Adipose tissue (tissue), 3 donors: ENCODE measurements around the gene DYNLL1. TPM values are rescaled to one million over a fixed set of nuclear protein-coding genes. Genes with fewer than 3 reads are reported as not detected.
"Not testable (repeated sequence)": the region's sequence is repeated elsewhere in the genome, so short reads cannot be mapped to it uniquely, and the experiment has no call there.

ENCODE experiments used
- H3K27ac ChIP-seq: one replicate; pipeline ENCODE4 v1.5.1; 2013; ENCODE audit warnings: low read depth, low read length
- WGBS, 3 donors: extraction: QIAGEN DNeasy Blood & Tissue Kit; methylation state at CpG; one replicate each; pipeline ENCODE4 v1.1.7; 2013; 5-methylcytosine and 5-hydroxymethylcytosine counted together
- polyA plus RNA-seq, 3 donors: library from polyadenylated mRNA; stranded (reverse); fragments of 200-250 nt; gene quantifications; one replicate each; pipeline ENCODE4 v1.2.3, GENCODE V29; 2013
- donor health status: healthy with polysubstance abuse.
- donor health status: Bipolar disorder and iron deficiency.
- donor health status: healthy.

The DYNLL1 gene
- 100 to 1,000 TPM; 137 to 522 (median 243) TPM for polyA plus RNA-seq

DNA sequence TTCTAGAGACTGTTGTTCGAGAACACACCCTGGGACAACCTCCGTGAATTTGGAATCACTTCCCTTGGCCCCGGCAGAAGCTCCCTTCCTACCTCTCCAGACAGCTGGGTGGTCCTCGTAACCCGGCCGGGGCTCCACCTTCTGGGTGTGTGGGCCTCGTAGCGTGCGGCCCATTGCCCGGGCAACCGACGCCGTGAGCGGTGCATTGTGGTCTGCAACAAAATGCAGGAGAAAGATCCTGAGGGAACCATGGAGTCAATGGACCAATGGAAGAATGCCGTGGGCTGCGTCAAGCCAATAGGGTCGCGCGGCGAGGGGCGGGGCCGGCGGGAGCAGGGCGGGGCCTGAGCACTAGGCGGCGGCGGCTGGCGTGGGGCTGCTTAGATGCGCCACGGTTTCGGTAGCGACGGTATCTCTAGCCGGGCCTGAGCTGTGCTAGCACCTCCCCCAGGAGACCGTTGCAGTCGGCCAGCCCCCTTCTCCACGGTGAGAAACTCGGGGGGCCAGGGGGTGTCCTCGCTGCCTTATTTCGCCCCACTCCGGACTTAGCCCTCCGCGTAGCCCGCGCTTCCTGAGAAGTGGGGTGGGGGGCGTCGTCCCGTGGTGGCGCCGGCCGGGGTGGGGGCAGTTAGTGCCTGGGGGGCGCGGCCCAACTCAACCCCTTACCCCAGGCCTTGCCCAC lies at the start of gene DYNLL1:
TSS of gene DYNLL1 (plus strand) at position 383 of the 682 bp plus-strand sequence. CDS start 309 bp downstream, outside the sequence.
- no peak within 1 kb of the TSS for H3K27ac ChIP-seq
- 0 to 1% (median 0%) methylated on average over 49 to 53 of the region's 53 CpGs for WGBS, 3 donors

- whole genome bisulfite sequencing, 3 donors = 3 to 9% (median 5%) methylated on average over 16 to 17 of the region's 17 CpGs
- H3K27ac ChIP-seq = peak overlapping the region; percentile 89
Measured at GRCh38 chr12:120446844-120447178, 49.1 kb upstream of the DYNLL1 start.

GRCh38 chr12:120447992-120448391 lies 47.9 kb upstream of the DYNLL1 start:
- 89 to 95% (median 90%) methylated on average over 4 of the region's 4 CpGs for WGBS, 3 donors
- H3K27ac ChIP-seq = no peak overlapping the region

DNA sequence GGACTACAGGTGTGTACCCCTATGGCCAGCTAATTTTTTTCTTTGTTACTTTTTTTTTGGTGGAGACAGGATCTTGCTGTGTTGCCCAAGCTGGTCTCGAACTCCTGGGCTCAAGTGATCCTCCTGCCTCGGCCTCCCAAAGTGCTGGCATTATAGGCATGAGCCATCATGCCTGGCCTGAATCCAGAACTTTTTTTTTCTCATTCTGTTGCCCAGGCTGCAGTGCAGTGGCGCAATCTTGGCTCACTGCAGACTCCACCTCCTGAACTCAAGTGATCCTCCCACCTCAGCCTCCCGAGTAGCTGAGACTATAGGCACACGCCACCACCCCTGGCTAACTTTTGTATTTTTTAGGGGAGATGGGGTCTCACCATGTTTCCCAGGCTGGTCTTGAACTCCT lies 43.4 kb upstream of the DYNLL1 start:
- not testable (repeated sequence) for H3K27ac ChIP-seq
- WGBS, 3 donors = 48 to 87% (median 81%) methylated on average over 5 of the region's 5 CpGs

- no peak overlapping the region for H3K27ac ChIP-seq
- WGBS, 3 donors = 42 to 89% (median 87%) methylated on average over 3 of the region's 3 CpGs
Measured at GRCh38 chr12:120453060-120453750, 42.7 kb upstream of the DYNLL1 start.

GRCh38 chr12:120453977-120454376 lies 41.9 kb upstream of the DYNLL1 start:
- H3K27ac ChIP-seq = no peak overlapping the region
- WGBS, 3 donors = 52 to 77% (median 76%) methylated on average over 4 of the region's 4 CpGs

GRCh38 chr12:120455302-120455701 lies 40.6 kb upstream of the DYNLL1 start:
- WGBS, 3 donors = 42 to 95% (median 93%) methylated on average over 7 of the region's 7 CpGs
- no peak overlapping the region for H3K27ac ChIP-seq

- 71 to 82% (median 78%) methylated on average over 6 of the region's 6 CpGs for WGBS, 3 donors
- H3K27ac ChIP-seq = no peak overlapping the region
Measured at GRCh38 chr12:120457133-120457532, 38.8 kb upstream of the DYNLL1 start.

GRCh38 chr12:120460157-120460556 lies 35.8 kb upstream of the DYNLL1 start:
- no peak overlapping the region for H3K27ac ChIP-seq
- 77 to 95% (median 87%) methylated on average over 3 of the region's 3 CpGs for WGBS, 3 donors

DNA sequence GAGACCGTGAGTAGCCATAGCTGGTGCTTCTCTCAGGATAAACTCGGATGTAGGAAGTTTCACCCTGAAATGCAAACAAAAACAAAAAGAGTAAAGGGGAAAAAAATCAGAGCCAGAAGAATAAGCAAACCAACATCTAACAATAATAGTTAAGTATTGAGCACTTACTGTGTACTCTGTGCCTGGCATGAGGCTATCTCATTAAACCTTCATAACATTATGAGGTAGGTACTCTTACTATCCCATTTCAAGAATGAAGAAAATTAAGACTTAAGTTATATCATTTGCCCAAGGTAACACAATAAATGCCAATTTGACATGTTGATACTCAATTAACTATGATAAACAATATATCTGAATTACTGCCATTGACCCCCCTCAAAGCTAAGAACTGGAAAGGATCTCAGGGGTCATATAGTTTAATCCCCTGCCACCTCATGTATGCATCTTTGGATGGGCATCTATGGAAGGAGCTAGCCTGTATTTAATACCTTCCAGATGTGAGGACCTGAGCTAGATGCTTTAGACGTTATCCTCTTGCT lies 33.7 kb upstream of the DYNLL1 start:
- H3K27ac ChIP-seq = no peak overlapping the region
- whole genome bisulfite sequencing, 3 donors = 72 to 89% (median 83%) methylated on average over 3 of the region's 3 CpGs

DNA sequence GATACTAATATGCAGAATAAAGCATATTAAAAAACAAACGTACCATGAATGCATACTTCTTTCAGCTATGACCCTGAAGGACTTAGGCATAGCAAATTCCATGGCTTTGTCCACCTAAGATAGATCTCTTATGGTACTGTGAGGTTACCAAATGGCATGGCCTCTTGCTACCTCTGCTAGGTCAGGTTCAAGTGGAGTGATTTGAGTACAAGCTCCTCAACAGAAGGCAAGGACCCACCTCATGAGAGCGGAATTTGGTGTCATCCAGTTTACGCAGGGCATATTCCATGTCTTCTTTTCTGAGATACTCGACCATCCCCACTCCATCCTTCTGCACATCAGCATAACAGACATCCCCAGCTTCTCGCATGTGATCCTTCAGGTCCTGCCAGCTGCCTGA lies 32.2 kb upstream of the DYNLL1 start:
- 90 to 94% (median 90%) methylated on average over 5 of the region's 5 CpGs for WGBS, 3 donors
- no peak overlapping the region for H3K27ac ChIP-seq

- whole genome bisulfite sequencing, 3 donors = 15 to 52% (median 47%) methylated on average over 5 of the region's 5 CpGs
- H3K27ac ChIP-seq = no peak overlapping the region
Measured at GRCh38 chr12:120465756-120466155, 30.2 kb upstream of the DYNLL1 start.

DNA sequence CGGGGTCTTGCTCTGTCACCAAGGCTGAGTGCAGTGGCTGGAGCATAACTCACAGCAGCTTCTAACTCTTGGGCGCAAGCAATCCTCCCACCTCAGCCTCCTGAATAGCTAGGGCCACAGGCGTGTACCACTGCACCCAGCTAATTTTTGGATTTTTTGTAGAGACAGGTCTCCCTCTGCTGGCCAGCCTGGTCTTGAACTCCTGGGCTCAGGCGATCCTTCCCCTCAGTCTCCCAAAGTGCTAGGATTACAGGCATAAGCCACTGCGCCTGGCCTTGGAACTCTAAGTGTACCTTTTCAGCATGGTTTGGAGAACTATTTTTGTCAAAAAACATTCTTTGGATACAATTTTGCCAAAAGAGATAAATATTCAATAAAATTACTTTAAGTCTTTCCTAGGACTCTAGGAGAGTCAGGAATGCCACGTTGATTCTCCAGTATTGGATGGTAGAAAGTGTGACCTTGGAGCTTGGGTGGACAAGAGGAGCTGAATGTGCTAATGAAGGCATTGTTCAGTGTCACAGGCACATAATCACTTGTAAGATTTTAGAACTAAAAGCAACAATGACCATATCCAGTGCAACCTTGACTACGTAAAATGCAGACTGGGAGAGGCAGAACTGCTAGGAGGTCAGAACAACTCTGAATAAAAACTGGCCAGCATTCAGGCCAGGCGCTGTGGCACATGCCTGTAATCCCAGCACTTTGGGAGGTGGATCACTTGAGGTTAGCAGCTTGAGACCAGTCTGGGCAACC lies 29.2 kb upstream of the DYNLL1 start:
- 30 to 67% (median 54%) methylated on average over 8 of the region's 8 CpGs for WGBS, 3 donors
- no peak overlapping the region for H3K27ac ChIP-seq

DNA sequence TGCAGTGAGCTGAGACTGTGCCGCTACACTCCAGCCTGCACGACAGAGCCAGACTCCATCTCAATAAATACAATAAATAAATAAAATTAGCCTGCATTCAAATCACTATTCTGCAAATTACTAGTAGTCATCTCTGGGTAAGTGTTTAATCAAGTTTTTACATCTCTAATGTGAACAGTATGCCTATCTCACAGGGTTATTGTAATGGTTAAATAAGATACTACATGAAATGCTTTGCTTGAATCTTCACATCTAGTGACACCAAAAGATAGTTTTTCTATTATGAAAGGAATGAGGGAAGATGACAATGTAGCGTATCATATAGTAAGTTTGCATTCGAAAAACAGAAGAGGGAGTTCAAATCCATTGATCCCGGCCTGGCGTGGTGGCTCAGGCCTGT lies 28.5 kb upstream of the DYNLL1 start:
- WGBS, 3 donors = 81 to 93% (median 92%) methylated on average over 6 of the region's 6 CpGs
- H3K27ac ChIP-seq = no peak overlapping the region

DNA sequence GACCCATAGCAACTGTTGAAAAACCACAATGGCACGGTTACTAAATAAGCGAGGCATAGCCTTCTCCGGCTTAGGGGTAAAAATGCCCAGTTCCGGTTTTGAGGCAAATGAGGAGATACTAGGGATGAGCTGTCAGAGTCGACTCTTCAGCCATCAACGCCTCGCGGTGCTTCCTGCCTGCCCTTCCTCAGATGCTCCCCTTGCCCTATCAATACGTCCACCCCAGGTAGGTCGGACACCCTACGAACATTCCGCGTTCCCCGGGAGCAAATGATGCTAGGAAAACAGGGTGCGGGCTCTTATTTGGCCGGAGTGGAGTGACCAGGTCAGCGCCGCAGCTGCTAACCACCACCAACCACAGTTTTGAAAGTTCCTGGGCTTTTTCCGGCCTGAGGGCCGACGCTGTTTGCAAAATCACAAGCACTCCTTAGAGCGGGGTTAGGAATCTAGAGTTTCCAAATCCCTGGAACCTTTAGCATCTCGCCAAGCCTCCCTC lies 27.5 kb upstream of the DYNLL1 start:
- 0 to 2% (median 1%) methylated on average over 23 of the region's 23 CpGs for WGBS, 3 donors

GRCh38 chr12:120468821-120469449 lies 27.0 kb upstream of the DYNLL1 start:
- H3K27ac ChIP-seq = peak overlapping the region; percentile 63
- WGBS, 3 donors = 0 to 1% (median 1%) methylated on average over 47 to 57 of the region's 57 CpGs

More for the DNA sequence above, 27.5 kb upstream of the DYNLL1 start:
- peak overlapping the region; percentile 63 for H3K27ac ChIP-seq

DNA sequence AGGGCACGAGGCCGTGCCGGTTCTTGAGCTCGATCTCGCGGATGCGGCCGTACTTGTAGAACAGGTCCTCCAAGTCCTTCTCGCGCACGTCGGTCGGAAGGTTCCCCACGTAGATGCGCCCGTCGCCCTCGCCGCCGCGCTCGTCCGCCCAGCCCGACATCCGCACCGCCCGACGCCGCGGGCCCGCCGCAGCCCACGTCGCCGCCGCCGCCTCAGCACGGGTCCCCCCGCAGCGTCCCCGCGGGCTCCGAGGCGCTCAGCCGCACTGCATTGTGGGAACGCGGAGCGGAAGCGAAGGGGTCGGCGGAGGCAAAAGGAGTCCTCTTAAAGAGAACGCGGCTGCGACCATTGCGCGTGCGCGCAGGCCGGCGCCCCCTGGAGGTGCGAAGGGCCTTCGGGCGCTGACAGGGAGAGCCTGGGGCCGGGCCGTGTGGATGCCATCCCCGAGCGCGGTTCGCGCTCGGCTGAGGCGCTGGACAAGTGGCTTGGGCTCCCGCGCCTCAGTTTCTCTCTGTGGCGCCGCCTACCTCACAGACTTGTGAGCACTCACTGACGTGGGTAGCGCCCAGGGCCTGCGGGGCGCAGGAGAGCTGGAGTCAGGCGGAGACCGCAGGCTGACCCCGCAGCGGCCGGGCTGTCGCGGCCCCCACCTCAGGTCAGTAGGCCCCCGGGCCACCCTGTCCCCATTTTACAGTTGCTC lies 26.3 kb upstream of the DYNLL1 start, which contains the start of gene SRSF9:
TSS of gene SRSF9 (minus strand) at position 299 of the 700 bp plus-strand sequence. CDS start at position 160, 139 bp downstream.
- peak within 1 kb of the TSS; percentile 63 for H3K27ac ChIP-seq
- 0 to 1% (median 0%) methylated on average over 55 to 88 of the region's 88 CpGs for WGBS, 3 donors
